OCI-LY3 (cell line): ENCODE data around the gene FSIP1.
A peak's percentile ranks its signal among the peaks of the same experiment; 100 is the strongest.

Source experiments
- EZH2phosphoT487 ChIP-seq: fragments of 200-600 bp; shearing (Covaris generic); IDR thresholded peaks from 2 replicates; pipeline ENCODE4 v1.6.1; 2018; ENCODE audit warnings: antibody characterized with exemption, mixed run types, low read depth
- TF ChIP-seq, protein P1 (sequence below): fragments of 200-600, 300-600 bp; sonication (generic); IDR thresholded peaks from 2 replicates; pipeline ENCODE4 v1.5.1; 2014; ENCODE audit warnings: antibody characterized with exemption, low read length, low read depth

DNA sequence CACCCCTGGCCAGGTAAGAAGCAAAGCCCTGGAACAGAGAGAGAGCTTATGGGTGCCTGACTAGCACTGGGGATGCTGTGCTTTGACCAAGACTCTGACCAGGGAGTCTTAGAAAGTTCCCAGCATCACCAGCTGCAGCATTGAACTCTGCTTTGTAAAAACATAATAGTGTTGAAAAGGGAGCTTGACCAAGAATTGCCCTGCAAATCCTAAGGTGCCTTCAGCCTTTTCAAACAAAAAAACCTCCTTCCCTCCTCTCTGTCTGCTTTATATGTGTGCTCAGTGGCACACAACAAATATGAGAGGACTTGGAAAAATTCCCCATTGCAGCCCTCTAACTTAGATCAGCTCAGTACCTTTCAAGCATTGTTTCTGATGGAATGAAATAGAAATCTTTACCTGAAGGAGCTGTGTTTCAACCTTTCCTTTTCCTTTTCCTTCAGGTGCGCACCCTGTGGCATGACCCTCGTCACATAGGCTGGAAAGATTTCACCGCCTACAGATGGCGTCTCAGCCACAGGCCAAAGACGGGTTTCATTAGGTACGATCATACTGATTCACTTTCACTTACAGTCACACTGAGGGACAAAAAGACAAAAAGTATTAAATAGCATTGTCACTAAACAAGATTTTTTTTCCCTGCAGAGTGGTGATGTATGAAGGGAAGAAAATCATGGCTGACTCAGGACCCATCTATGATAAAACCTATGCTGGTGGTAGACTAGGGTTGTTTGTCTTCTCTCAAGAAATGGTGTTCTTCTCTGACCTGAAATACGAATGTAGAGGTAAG is 188.8 kb downstream of the FSIP1 start:
- TF ChIP-seq, protein P1, sequence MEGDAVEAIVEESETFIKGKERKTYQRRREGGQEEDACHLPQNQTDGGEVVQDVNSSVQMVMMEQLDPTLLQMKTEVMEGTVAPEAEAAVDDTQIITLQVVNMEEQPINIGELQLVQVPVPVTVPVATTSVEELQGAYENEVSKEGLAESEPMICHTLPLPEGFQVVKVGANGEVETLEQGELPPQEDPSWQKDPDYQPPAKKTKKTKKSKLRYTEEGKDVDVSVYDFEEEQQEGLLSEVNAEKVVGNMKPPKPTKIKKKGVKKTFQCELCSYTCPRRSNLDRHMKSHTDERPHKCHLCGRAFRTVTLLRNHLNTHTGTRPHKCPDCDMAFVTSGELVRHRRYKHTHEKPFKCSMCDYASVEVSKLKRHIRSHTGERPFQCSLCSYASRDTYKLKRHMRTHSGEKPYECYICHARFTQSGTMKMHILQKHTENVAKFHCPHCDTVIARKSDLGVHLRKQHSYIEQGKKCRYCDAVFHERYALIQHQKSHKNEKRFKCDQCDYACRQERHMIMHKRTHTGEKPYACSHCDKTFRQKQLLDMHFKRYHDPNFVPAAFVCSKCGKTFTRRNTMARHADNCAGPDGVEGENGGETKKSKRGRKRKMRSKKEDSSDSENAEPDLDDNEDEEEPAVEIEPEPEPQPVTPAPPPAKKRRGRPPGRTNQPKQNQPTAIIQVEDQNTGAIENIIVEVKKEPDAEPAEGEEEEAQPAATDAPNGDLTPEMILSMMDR = peak; percentile 89
- no peak for TF ChIP-seq EZH2phosphoT487
